GM21423 (cell line): ENCODE data around the gene ZNF451.
"Not testable (repeated sequence)": the region's sequence is repeated elsewhere in the genome, so short reads cannot be mapped to it uniquely, and the experiment has no call there.

ENCODE experiments used
- ATAC-seq: cut with Tn5 transposase; IDR thresholded peaks from one replicate; pipeline ENCODE4 v1.9.1; 2021; ENCODE audit warnings: mild to moderate bottlenecking, moderate library complexity; ENCODE audit not compliant: unreplicated experiment

The ZNF451 gene, protein sequence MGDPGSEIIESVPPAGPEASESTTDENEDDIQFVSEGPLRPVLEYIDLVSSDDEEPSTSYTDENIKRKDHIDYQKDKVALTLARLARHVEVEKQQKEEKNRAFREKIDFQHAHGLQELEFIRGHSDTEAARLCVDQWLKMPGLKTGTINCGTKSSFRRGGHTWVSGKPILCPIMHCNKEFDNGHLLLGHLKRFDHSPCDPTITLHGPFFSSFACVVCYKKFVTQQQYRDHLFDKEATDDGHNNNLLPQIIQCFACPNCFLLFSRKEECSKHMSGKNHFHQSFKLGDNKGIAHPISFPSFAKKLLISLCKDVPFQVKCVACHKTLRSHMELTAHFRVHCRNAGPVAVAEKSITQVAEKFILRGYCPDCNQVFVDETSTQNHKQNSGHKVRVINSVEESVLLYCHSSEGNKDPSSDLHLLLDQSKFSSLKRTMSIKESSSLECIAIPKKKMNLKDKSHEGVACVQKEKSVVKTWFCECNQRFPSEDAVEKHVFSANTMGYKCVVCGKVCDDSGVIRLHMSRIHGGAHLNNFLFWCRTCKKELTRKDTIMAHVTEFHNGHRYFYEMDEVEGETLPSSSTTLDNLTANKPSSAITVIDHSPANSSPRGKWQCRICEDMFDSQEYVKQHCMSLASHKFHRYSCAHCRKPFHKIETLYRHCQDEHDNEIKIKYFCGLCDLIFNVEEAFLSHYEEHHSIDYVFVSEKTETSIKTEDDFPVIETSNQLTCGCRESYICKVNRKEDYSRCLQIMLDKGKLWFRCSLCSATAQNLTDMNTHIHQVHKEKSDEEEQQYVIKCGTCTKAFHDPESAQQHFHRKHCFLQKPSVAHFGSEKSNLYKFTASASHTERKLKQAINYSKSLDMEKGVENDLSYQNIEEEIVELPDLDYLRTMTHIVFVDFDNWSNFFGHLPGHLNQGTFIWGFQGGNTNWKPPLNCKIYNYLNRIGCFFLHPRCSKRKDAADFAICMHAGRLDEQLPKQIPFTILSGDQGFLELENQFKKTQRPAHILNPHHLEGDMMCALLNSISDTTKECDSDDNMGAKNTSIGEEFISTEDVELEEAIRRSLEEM

DNA sequence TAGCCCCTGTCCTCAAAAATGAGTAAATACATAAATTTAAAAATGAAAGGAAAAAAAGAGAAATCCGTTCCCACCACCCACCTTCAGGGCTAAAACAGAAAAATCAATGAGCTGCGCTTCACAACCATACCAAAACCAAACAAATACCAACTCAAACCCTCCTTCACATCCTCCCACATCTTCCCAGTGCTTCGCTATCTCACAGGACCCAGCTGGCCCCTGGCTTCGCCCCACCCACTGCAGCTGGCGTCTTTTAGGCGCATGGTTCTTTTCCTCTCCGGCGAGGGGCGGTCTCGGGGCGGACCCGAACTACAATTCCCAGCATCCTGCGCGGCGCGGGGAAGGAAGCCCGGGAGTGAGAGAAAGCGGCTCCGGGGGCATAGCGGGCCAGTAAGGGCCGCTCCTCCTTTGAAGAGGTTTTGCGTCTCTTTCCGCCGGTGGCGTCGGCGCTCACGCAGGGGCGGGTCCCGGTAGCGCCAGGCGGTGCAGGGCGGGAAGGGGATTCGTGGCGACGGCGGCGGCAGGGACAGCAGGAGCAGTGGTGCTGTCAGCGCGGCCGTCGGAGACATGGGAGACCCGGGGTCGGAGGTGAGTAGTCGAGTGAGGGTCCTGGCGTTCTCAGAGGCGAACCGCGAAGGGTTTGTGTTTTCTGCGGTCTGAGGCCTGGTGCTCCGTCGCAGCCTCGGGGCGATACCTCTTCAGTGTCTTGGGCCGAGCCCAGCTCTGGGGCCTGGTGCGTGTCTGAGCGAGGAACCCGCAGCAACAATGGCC, at the start of gene ZNF451:
ZNF451 (plus strand) TSS at position 502 of the 771 bp plus-strand sequence; CDS start at position 568, 66 bp downstream.
- peak; percentile 95 for ATAC-seq

DNA sequence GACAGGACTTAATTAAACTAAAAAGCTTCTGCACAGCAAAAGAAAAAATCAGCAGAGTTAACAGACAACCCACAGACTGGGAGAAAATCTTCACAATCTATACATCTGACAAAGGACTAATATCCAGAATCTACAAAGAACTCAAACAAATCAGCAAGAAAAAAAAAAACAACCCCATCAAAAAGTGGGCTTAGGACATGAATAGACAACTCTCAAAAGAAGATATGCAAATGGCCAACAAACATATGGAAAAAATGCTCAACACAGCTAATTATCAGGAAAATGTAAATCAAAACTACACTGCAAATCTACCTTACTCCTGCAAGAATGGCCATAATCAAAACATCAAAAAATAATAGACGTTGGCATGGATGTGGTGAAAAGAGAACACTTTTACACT, 45.9 kb upstream of the ZNF451 start:
- ATAC-seq = not testable (repeated sequence)

DNA sequence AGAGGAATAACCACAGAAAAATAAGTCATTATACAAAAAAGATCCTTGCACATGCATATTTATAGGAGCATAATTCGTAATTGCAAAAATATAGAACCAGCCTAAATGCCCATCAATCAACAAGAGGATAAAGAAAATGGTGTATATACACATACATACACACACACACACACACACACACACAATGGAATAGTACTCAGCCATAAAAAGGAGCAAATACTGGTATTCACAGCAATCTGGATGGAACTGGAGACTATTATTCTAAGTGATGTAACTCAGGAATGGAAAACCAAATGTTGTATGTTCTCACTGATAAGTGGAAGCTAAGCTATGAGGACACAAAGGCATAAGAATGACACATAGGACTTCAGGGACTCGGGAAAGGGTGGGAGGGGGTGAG, 45.4 kb upstream of the ZNF451 start:
- no peak for ATAC-seq

DNA sequence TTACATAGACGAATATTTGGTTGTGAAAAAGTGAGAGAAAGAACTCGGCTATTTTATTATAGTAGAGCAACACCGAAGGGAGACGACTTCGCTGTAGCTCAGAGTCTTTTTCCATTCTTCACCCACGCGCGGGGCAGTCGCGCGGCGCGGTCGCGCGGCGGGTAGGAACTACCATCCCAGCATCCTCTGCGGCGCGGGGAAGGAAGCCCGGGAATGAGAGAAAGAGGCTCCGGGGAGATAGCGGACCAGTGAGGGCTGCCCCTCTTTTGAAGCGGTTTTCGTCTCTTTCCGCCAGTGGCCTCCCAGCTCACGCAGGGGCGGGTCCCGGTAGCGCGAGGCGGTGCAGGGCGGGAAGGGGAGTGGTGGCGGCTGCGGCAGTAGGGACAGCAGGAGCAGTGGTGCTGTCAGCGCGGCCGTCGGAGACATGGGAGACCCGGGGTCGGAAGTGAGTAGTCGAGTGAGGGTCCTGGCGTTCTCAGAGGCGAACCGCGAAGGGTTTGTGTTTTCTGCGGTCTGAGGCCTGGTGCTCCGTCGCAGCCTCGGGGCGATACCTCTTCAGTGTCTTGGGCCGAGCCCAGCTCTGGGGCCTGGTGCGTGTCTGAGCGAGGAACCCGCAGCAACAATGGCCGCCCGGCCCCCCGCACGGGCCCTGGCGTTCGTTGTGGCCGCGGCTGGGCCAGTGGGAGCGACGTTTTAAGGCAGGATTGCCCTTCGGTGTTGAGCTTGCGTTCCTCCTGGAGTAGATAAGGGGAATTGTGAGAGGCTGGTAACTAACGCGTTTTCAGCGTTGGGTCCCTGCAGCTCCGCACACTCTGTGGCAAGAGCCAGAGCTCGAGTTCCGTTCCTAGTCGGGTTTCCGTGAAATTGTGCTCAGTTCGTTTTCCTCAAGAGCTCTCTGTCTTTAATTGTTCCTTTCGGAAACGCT, 43.4 kb upstream of the ZNF451 start, which contains the start of gene KIAA1586:
KIAA1586 (plus strand) TSS at position 362 of the 925 bp plus-strand sequence; CDS start at position 425, 63 bp downstream.
- peak; percentile 93 for ATAC-seq

DNA sequence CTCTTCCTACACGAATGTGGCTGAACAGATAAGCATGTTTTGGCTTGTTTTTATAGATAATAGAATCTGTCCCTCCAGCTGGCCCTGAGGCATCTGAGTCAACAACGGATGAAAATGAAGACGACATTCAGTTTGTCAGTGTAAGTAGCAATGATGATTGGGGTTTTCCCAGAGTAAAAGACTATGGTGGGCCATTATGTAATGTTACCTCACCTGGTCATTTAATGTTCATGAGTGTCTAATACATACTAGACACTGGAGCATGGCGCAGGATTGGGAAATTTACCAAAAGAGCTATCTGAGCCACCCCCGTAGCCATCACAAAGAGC, 42.8 kb upstream of the ZNF451 start:
- peak; percentile 23 for ATAC-seq

DNA sequence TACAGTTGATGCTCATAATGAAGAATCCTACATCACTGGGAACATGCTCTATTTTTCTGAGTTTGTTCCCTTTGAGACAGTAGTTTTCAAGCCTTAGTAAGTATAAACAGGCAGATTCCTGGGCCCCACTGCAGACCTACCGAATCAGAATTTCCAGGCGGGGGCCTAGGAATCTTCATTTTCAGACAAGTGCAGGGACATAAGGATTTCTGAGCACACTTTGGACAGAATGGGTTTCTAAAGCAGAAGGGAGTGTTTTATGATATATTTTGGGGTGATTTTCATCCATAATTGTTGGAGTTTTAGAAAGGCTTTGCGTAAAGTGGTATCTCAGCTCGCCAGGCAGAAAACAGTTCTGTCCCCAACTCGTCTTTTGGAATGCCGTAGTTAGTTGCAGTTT, 42.1 kb upstream of the ZNF451 start:
- not testable (repeated sequence) for ATAC-seq

DNA sequence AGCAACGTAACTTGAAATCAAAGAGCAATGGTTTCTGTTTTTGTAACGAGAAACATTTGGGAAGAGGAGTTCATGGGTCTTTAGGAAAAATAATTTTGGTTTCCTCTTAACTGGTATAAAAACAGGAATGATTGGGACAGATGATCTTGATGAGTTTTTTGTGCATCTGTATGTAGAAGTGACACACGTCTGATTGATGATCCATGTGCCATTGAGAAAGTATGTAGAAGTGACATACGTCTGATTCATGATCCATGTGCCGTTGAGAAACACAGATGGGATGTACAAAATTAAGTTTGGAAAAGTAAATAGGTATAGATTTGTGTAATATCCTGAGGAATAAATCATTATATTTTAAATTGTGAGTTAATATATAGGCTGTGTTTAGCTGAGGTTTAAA, 41.4 kb upstream of the ZNF451 start:
- no peak for ATAC-seq

DNA sequence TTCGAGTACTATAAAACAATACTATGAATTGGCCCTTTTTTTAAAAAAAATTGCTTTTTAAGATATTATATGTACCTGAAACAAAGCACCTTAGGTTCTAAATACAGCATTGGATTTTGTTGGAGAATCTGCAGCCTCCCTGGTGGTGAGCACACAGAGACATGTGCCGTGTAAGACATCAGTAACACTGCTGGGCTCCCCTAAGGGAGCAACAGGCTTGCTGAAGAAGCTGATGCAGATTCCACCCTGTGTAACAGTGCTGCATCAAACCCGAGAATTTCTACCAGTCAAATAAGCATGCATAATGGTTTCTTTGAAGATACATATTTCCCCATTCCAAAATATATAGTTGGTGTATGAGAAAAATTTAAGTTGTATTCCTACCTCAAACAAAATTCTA, 26.1 kb upstream of the ZNF451 start:
- ATAC-seq = no peak

DNA sequence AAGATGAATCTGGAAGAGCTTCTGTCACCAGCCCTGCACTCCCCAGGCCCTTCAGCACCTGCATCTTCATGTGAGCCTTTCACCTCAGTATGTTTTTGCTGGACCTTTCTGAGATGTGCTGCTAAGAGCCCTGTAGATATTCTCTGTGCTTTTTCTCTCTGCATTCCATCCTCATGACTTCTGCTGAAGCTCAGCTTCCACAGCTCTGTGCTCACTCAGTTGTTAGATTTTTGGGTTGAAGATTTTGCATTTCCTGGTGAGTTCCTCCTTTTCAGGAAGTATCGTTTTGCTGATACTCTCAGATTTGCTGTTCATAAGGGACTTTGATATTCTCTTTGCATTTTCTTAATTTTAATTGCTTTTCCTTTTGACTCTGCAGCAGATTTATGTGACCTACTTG, 25.2 kb upstream of the ZNF451 start:
- no peak for ATAC-seq

DNA sequence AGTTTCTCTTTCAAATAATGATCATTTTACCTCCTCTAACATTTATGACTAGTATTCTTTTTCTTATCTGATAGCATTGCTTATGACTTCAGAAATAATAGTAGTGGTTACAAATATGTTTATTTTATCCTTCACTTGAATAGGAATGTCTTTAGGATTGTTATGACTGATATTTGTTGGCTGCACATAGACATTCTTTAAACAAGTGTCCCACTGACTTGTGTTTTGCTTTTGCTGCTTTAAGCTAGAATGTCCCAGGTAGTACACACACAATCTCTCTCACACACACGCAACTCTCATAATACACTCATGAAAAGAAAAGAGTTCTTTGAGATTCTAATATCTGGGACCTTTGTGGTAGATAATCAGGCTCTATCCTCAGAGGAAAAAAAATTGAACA, 21.9 kb upstream of the ZNF451 start:
- ATAC-seq = no peak

DNA sequence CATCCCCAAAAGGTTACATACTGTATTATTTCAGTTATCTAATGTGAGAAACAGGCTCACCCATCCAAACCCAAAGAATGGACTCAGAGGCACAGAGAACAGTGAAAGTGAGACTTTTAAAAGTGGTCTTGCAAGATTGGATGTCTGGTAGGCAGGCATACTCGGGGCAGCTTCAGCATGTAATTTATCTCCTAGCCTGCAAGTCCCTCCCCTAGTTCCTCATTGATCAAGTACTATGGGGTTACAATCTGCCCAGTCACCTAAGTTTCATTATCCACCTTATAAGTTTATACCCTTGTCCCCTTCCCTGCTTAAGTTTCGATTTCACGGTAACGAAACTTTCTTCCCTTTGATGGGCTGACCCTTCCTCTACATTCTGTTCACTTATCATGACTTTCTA, 20.8 kb upstream of the ZNF451 start:
- no peak for ATAC-seq

DNA sequence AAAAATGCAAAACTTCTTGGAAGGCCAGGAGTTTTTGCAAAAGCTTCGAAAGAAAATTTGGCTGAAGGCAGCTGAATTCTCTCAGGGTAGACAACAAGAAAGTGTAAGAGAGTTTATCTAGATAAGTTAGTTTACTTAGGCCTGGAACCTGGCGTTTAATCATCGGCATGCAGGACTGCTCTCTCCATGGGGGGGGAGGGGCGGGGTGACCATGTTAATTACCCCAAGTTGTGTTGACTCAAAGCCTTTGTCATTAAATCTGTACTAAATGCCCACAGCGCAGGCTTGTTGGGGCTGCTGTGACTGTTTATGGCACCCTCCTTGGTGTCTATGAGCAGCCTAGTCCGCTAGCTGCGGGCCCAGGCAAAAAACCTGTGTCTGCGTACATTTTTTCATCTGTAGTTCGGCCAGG, 20.1 kb upstream of the ZNF451 start:
- ATAC-seq = no peak

DNA sequence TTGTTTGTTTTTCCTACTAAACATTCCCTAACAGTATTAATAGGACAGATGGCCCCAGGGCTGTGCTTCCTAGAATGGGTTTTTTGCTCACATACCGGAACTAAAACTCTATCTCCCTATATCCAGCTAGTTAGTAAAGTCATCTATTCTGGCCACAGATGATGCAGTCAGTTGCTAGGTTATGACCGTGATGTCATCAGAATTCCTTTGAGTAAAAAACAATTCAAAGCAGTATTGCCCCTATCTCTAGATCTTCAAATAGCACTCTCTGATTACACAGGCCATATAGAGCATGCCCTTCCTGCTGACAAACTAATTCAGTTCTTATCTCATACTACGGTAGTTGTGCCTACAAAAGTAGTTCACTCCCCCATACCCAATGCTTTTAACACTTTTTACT, 17.9 kb upstream of the ZNF451 start:
- ATAC-seq = no peak

DNA sequence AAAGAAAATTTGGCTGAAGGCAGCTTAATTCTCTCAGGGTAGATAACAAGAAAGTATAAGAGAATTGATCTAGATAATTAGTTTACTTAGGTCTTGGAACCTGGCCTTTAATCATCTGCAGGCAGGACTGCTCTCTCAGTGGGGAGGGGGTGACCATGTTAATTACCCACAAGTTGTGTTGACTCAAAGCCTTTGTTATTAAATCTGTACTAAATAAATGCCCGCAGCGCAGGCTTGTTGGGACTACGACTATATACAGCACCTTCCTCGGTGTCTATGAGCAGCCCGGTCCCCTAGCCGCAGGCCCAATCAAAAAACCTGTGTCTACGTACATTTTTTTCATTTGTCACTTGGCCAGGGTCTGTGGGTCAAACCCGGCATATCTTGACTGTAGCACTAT, 15.6 kb upstream of the ZNF451 start:
- ATAC-seq = no peak

DNA sequence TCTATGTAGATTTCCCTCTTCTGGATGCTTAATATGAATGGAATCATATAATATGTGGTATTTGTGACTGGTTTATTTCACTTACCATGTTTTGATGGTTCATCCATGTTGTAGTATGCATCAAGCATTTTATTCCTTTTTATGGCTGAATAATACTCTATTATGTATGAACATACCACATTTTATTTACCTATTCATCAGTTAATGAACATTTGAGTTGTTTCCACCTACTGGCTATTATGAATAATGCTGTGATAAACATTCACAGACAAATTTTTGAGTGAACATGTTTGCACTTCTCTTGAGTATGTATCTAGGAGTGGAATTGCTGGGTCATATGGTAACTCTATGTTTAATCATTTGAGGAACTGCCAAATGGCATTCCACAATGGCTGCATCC, 14.9 kb upstream of the ZNF451 start:
- ATAC-seq = no peak

DNA sequence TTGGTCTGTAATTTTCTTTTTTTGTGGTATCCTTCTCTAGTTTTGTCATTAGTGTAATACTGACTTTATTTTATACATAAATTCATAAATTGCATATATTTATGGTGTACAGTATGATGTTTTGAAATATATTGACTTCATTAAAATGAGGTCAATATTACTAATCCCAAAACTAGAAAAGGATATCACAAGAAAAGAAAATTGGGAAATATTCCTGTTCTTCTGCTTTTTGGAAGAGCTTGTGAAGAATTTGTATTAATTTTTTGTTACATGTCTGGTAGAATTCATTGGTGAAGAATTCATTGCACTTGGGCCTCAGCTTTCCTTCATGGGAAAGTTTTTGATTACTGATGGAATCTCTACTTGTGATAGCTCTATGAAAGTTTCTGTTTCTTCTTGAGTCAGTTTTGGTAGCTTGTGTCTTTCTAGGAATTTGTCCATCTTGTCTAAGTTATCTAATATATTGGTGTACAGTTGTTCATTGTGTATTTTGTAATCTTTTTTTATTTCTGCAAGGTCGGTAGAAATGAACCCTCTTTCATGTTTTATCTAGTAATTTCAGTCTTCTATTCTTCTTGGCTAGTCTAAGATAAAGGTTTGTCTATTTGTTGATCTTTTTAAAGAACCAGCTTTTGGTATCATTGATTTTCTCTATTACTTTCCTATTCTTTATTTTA, 11.3 kb upstream of the ZNF451 start:
- ATAC-seq = no peak

DNA sequence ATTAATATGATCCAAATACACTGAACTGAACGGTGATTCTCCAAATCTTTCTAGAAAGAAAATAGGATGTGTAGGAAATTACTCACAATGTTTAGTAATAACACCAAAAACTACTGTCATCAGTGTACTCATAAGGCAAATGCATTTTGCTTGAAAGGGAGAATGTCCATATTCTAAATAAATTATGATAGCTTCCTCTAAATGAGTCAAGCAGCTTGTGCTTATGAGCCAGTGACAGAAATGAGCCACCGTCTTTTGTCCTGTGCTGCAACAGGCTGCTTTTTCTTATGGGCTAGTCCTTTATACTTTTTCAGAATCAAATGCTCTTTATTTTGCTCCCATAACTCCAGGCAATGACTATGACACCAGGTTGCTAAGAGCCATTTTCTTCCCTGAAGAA, 4.5 kb upstream of the ZNF451 start:
- no peak for ATAC-seq

DNA sequence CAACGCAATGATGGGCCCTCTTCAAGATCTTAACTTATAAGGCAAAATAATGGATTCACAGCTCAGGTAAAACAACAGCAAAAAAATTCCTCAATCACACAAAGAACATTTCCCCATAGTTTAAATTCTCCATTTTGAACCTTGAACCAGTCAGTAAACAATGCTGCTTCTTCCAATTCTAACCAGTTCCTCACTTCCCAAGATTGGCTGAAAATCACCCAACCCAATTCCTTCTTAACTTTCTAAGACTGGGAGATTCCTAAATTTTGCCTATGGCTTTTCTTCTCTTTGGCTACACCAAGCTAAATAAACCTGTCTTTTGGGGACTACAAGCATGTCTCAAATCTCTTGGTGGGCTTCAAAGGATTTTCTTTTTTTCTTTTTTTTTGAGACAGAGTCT, 3.1 kb upstream of the ZNF451 start:
- ATAC-seq = no peak

DNA sequence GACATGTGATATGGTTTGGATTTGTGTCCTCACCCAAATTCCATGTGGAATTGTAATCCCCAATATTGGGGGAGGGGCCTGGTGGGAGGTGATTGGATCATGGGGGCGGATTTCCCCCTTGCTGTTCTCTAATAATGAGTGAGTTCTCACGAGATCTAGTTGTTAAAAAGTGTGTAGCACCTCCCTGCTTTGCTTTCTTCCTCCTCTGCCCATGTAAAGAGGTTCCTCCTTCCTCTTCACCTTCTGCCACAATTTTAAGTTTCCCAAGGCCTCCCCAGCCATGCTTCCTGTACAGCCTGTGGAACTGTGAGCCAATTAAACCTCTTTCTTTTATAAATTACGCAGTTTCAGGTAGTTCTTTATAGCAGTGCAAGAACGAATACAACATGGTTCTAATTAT, 2.1 kb upstream of the ZNF451 start:
- ATAC-seq = no peak
